Measurements from ENCODE around the gene CEBPA.
"Not testable (repeated sequence)": the region's sequence is repeated elsewhere in the genome, so short reads cannot be mapped to it uniquely, and the experiment has no call there.

Gene CEBPA

DNA sequence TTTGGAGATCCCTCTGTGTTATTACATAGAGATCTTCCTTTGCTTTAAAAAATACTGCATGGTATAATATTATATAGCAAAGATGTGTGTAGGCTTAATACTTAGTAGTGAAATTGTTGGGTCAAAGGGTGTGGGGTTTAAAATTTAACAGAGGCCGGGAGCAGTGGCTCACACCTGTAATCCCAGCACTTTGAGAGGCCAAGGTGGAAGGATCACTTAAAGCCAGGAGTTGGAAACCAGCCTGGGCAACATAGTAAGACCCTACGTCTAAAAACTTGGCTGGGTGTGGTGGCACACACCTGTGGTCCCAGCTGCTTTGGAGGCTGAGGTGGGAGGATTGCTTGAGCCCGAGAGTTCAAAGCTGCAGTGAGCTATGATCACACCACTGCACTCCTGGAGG lies 22.3 kb upstream of the CEBPA start:
- Histone ChIP-seq H3K4me1 (ENCODE audit: control insufficient read depth, insufficient read depth, low read length) (no peaks in the 10 kb centered on the region), H3K9me3 (ENCODE audit: control insufficient read depth in 2 of 2, low read length in 2 of 2) (peaks cover 0 to 12% of the 10 kb centered on the region in 2 donors), H3K27ac (ENCODE audit: low read length) (no peak overlapping the region), H3K9ac (ENCODE audit: low read length in 2 of 2) (no peak overlapping the region), H3K36me3 (ENCODE audit: control insufficient read depth in 2 of 2, insufficient read depth in 2 of 2, low read length in 2 of 2) (no peaks in the 10 kb centered on the region), H3K4me3 (ENCODE audit: low read length in 2 of 2) (no peak overlapping the region), H3K27me3 (ENCODE audit: control insufficient read depth in 1 of 2, insufficient read depth in 2 of 2, low read length in 2 of 2) (no peaks in the 10 kb centered on the region)

DNA sequence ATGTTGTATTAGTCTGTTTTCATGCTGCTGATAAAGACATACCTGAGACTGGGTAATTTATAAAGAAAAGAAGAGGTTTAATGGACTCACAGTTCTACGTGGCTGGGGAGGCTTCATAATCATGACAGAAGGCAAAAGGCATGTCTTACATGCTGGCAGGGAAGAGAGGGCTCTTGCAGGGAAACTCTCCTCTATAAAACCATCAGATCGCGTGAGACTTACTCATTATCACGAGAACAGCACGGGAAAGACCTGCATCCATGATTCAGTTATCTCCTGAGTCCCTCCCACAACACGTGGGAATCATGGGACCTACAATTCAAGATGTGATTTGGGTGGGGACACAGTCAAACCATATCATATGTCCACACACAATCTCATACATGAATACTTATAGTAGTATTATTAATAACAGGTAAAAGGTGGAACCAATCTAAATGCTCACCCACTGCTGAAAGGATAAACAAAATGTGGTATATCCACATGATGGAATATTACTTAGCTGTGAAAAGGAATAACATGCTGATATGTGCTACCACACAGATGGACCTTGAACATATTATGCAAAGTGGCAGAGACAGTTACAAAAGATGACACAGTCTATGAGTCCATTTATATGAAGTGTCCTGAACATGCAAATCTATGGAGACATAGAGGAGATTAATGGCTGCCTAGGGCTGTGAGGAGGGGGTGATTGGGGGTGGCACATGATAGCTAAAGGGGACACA lies 20.9 kb upstream of the CEBPA start:
- no peak overlapping the region for H3K27ac ChIP-seq (ENCODE audit: low read length)
- H3K9ac ChIP-seq (ENCODE audit: low read length in 2 of 2) = no peak overlapping the region
- no peaks in the 10 kb centered on the region for H3K36me3 ChIP-seq (ENCODE audit: control insufficient read depth in 2 of 2, insufficient read depth in 2 of 2, low read length in 2 of 2)
- no peaks in the 10 kb centered on the region for H3K4me1 ChIP-seq (ENCODE audit: control insufficient read depth, insufficient read depth, low read length)
- H3K4me3 ChIP-seq (ENCODE audit: low read length in 2 of 2) = no peak overlapping the region
- peaks cover 0 to 12% of the 10 kb centered on the region in 2 donors for H3K9me3 ChIP-seq (ENCODE audit: control insufficient read depth in 2 of 2, low read length in 2 of 2)
- no peaks in the 10 kb centered on the region for H3K27me3 ChIP-seq (ENCODE audit: control insufficient read depth in 1 of 2, insufficient read depth in 2 of 2, low read length in 2 of 2)

DNA sequence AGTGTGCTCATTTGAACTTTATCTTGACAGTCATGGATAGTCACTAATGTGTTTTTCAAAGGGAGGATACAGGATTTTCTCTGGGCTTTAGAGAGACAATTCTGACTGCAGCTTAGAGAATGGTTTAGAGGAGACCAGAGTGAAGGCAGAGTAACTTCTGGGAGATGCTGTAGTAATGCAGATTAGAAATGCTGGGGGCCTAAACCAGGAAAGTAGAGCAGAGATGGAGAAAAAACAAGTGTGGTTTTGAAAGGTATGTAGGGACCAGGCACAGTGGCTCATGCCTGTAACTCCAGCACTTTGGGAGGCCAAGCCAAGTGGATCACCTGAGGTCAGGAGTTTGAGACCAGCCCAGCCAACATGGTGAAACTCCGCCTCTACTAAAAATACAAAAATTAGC lies 18.3 kb upstream of the CEBPA start:
- Histone ChIP-seq H3K4me1 (ENCODE audit: control insufficient read depth, insufficient read depth, low read length) (no peaks in the 10 kb centered on the region), H3K27me3 (ENCODE audit: control insufficient read depth in 1 of 2, insufficient read depth in 2 of 2, low read length in 2 of 2) (no peaks in the 10 kb centered on the region)

DNA sequence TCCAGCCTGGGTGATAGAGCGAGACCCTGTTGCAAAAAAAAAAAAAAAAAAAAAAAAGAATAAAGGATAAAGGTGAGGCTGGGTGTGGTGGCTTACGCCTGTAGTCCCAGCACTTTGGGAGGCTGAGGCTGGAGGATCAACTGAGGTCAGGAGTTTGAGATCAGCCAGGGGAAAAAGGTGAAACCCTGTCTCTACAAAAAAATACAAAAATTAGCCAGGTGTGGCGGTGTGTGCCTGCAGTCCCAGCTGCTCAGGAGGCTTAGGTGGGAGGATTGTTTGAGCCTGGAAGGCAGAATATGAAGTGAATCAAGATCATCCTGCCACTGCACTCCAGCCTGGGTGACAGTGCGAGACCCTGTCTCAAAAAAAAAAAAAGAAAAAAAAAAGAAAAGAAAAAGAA lies 15.7 kb upstream of the CEBPA start:
- H3K36me3 ChIP-seq (ENCODE audit: control insufficient read depth in 2 of 2, insufficient read depth in 2 of 2, low read length in 2 of 2); H3K4me1 ChIP-seq (ENCODE audit: control insufficient read depth, insufficient read depth, low read length); H3K27me3 ChIP-seq (ENCODE audit: control insufficient read depth in 1 of 2, insufficient read depth in 2 of 2, low read length in 2 of 2); H3K4me3 ChIP-seq (ENCODE audit: low read length in 2 of 2); H3K27ac ChIP-seq (ENCODE audit: low read length); H3K9me3 ChIP-seq (ENCODE audit: control insufficient read depth in 2 of 2, low read length in 2 of 2); H3K9ac ChIP-seq (ENCODE audit: low read length in 2 of 2): not testable (repeated sequence)

More for the DNA sequence above, 18.3 kb upstream of the CEBPA start:
- no peak overlapping the region for H3K27ac ChIP-seq (ENCODE audit: low read length)
- H3K4me3 ChIP-seq (ENCODE audit: low read length in 2 of 2) = no peak overlapping the region
- H3K9ac ChIP-seq (ENCODE audit: low read length in 2 of 2) = no peak overlapping the region
- peaks cover 0 to 4% of the 10 kb centered on the region in 2 donors for H3K9me3 ChIP-seq (ENCODE audit: control insufficient read depth in 2 of 2, low read length in 2 of 2)
- no peaks in the 10 kb centered on the region for H3K36me3 ChIP-seq (ENCODE audit: control insufficient read depth in 2 of 2, insufficient read depth in 2 of 2, low read length in 2 of 2)

DNA sequence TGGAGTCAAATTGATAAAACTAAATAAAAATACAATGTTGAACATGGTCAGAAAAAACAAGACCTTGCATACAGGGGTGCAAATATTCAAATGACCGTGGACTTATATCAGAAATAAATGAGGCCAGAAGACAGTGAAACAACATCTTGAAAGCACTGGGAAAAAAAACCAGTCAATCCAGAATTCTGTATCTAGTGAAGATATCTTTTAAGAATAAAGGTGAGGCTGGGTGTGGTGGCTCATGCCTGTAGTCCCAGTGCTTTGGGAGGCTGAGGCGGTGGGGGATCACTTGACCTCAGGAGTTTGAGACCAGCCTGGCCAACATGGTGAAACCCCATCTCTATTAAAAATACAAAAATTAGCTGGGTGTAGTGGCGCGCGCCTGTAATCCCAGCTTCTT lies 15.2 kb upstream of the CEBPA start:
- Histone ChIP-seq H3K27me3 (ENCODE audit: control insufficient read depth in 1 of 2, insufficient read depth in 2 of 2, low read length in 2 of 2) (no peaks in the 10 kb centered on the region), H3K4me3 (ENCODE audit: low read length in 2 of 2) (no peak overlapping the region), H3K9me3 (ENCODE audit: control insufficient read depth in 2 of 2, low read length in 2 of 2) (peaks cover 0 to 4% of the 10 kb centered on the region in 2 donors), H3K27ac (ENCODE audit: low read length) (no peak overlapping the region), H3K9ac (ENCODE audit: low read length in 2 of 2) (no peak overlapping the region), H3K4me1 (ENCODE audit: control insufficient read depth, insufficient read depth, low read length) (no peaks in the 10 kb centered on the region), H3K36me3 (ENCODE audit: control insufficient read depth in 2 of 2, insufficient read depth in 2 of 2, low read length in 2 of 2) (no peaks in the 10 kb centered on the region)

DNA sequence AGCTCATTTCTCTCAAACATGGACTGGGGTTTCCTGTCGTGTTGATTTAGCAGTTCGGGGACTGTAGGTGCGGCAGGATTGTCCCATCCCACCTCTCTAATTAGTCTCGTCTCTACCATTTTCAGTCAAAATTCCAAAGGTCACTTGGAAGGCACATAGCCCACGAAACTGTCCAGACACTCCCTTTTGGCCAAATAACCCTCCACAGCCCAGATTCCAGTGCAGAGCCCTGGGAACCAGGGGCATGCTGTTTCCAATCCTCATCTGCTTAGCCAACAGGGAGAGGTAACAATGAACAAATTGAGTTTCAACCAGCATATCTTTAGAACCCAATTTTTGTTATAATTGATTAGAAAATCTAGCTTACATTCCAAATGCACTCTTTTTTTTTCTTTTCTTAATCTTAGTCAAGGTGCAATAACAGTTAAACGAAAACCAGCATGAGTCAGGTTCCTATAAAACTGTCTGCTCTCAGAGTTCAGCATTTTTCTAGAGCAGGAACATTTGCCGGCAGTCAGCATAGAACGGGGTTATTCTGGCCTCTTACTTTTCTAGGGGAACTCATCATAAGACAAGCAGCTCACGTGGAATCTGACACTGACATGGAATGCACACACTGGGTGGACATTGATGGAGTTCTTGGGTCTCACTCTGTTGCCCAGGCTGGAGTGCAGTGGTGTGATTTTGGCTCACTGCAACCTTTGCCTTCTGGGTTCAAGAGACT lies 14.4 kb upstream of the CEBPA start:
- H3K27ac ChIP-seq (ENCODE audit: low read length) = no peak overlapping the region
- H3K9me3 ChIP-seq (ENCODE audit: control insufficient read depth in 2 of 2, low read length in 2 of 2) = peaks cover 0 to 4% of the 10 kb centered on the region in 2 donors
- no peaks in the 10 kb centered on the region for H3K36me3 ChIP-seq (ENCODE audit: control insufficient read depth in 2 of 2, insufficient read depth in 2 of 2, low read length in 2 of 2)
- no peaks in the 10 kb centered on the region for H3K27me3 ChIP-seq (ENCODE audit: control insufficient read depth in 1 of 2, insufficient read depth in 2 of 2, low read length in 2 of 2)
- H3K4me1 ChIP-seq (ENCODE audit: control insufficient read depth, insufficient read depth, low read length) = no peaks in the 10 kb centered on the region
- H3K4me3 ChIP-seq (ENCODE audit: low read length in 2 of 2) = no peak overlapping the region
- H3K9ac ChIP-seq (ENCODE audit: low read length in 2 of 2) = no peak overlapping the region

DNA sequence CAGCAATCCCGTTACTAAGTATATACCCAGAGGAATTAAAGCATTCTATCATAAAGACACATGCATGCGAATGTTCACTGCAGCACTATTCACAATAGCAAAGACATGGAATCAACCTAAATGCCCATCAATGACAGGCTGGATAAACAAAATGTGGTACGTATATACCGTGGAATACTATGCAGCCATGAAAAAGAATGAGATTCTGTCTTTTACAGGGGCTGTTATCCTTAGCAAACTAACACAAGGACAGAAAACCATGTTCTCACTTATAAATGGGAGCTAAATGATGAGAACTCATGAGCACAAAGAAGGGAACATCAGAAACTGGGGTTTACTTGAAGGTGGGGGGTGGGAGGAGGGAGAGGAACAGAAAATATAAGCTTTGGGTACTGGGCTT lies 10.5 kb upstream of the CEBPA start:
- H3K4me1 ChIP-seq (ENCODE audit: control insufficient read depth, insufficient read depth, low read length); H3K9ac ChIP-seq (ENCODE audit: low read length in 2 of 2); H3K36me3 ChIP-seq (ENCODE audit: control insufficient read depth in 2 of 2, insufficient read depth in 2 of 2, low read length in 2 of 2); H3K27me3 ChIP-seq (ENCODE audit: control insufficient read depth in 1 of 2, insufficient read depth in 2 of 2, low read length in 2 of 2); H3K4me3 ChIP-seq (ENCODE audit: low read length in 2 of 2); H3K9me3 ChIP-seq (ENCODE audit: control insufficient read depth in 2 of 2, low read length in 2 of 2); H3K27ac ChIP-seq (ENCODE audit: low read length): not testable (repeated sequence)

DNA sequence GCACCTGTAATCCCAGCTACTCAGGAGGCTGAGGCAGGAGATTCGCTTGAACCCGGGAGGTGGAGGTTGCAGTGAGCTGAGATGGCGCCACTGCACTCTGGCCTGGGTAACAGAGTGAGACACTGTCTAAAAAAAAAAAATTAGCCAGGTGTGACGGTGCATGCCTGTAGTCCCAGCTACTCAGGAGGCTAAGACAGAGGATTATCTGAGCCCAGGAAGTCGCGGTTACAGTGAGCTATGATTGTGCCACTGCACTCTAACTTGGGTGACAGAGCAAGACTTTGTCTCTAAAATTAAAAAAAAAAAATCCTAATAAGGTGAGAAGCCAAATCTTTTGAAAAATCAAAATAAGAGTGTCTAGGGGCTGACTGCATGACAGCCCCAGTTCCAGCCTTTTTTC lies 9.7 kb upstream of the CEBPA start:
- no peaks in the 10 kb centered on the region for H3K9me3 ChIP-seq (ENCODE audit: control insufficient read depth in 2 of 2, low read length in 2 of 2)
- no peak overlapping the region for H3K9ac ChIP-seq (ENCODE audit: low read length in 2 of 2)
- no peak overlapping the region for H3K4me3 ChIP-seq (ENCODE audit: low read length in 2 of 2)
- peaks cover 0 to 2% of the 10 kb centered on the region in 2 donors for H3K27me3 ChIP-seq (ENCODE audit: control insufficient read depth in 1 of 2, insufficient read depth in 2 of 2, low read length in 2 of 2)
- no peaks in the 10 kb centered on the region for H3K4me1 ChIP-seq (ENCODE audit: control insufficient read depth, insufficient read depth, low read length)
- no peaks in the 10 kb centered on the region for H3K36me3 ChIP-seq (ENCODE audit: control insufficient read depth in 2 of 2, insufficient read depth in 2 of 2, low read length in 2 of 2)
- H3K27ac ChIP-seq (ENCODE audit: low read length) = no peak overlapping the region

DNA sequence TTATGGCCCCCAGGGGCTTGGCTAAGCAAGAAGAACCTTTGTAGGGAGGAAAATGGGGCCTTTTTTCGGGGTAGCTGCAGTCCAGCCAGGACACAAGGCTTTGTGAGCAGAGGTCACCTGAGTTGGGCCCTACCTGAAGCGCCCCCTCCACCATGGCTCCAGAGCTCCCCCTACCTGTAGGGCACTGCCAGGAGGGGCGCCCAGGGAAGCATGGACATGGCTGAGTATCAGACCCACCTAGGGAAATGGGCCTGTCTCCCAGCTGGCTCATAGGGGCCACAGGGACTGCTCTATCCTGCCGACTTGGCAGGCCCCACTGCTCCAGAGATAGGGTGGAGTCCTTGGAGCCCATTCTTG lies 9.0 kb upstream of the CEBPA start:
- Histone ChIP-seq H3K9ac (ENCODE audit: low read length in 2 of 2) (no peak overlapping the region), H3K4me1 (ENCODE audit: control insufficient read depth, insufficient read depth, low read length) (no peaks in the 10 kb centered on the region), H3K27ac (ENCODE audit: low read length) (no peak overlapping the region), H3K9me3 (ENCODE audit: control insufficient read depth in 2 of 2, low read length in 2 of 2) (no peaks in the 10 kb centered on the region), H3K4me3 (ENCODE audit: low read length in 2 of 2) (no peak overlapping the region), H3K36me3 (ENCODE audit: control insufficient read depth in 2 of 2, insufficient read depth in 2 of 2, low read length in 2 of 2) (no peaks in the 10 kb centered on the region), H3K27me3 (ENCODE audit: control insufficient read depth in 1 of 2, insufficient read depth in 2 of 2, low read length in 2 of 2) (peaks cover 0 to 2% of the 10 kb centered on the region in 2 donors)

DNA sequence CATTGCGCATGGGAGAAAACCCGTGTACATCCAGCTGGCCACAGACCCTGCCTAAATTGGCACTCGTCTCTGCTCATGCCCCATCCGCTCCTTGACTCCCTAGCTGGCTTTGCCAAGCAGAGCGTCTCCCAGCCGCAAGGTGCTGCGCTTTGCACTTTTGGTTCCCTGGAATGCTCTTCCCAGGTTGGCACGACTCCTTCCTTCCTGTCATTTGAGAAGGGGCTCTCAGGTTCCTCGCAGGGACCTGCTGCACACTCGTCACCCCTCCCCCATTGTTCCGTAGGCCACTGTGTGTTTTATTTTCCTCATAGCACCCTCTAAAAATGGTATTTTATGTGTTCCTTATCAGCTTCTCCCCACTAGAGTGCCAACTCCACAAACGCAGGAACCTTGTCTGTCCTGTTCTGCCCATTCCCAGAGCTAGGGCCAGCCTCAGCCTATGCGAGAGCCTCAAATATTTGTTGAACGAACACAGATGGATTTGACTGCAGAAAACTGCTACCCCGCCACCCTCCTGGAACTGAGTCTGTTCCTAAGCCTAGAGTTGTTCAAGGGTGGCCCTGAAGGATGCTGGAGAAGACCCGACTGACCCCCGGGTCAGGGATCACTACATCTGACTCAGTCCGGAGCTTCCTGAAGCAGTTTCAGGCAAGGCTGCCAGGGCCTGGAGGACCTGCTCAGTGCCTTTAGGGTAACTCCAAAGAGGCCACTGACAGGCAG lies 8.4 kb upstream of the CEBPA start:
- Histone ChIP-seq H3K9me3 (ENCODE audit: control insufficient read depth in 2 of 2, low read length in 2 of 2) (no peaks in the 10 kb centered on the region), H3K4me1 (ENCODE audit: control insufficient read depth, insufficient read depth, low read length) (peaks cover 1% of the 10 kb centered on the region), H3K36me3 (ENCODE audit: control insufficient read depth in 2 of 2, insufficient read depth in 2 of 2, low read length in 2 of 2) (no peaks in the 10 kb centered on the region), H3K9ac (ENCODE audit: low read length in 2 of 2) (no peak overlapping the region), H3K27me3 (ENCODE audit: control insufficient read depth in 1 of 2, insufficient read depth in 2 of 2, low read length in 2 of 2) (peaks cover 0 to 2% of the 10 kb centered on the region in 2 donors), H3K27ac (ENCODE audit: low read length) (no peak overlapping the region), H3K4me3 (ENCODE audit: low read length in 2 of 2) (no peak overlapping the region)

DNA sequence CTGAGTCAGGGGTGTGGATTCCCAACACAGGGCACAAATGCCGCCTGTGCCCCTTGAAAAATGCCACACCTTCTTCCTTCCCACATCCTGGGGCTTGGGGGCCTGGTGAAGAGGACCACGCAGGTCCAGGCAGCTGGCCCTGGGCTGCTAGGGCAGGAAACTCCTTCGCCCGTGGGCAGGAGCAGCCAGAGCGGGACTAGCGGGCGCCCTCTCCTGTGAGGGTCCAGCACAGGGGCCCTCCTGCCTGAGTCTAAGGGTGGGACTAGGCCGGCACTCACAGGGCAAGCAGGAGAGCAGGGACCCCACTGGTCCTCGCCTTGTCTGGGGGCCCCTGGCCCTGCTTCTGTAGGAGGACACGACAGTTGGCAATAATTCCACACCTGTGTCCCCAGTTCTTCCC lies 7.5 kb upstream of the CEBPA start:
- Histone ChIP-seq H3K4me1 (ENCODE audit: control insufficient read depth, insufficient read depth, low read length) (peaks cover 2% of the 10 kb centered on the region), H3K4me3 (ENCODE audit: low read length in 2 of 2) (no peak overlapping the region), H3K27ac (ENCODE audit: low read length) (no peak overlapping the region), H3K9ac (ENCODE audit: low read length in 2 of 2) (no peak overlapping the region), H3K36me3 (ENCODE audit: control insufficient read depth in 2 of 2, insufficient read depth in 2 of 2, low read length in 2 of 2) (no peaks in the 10 kb centered on the region), H3K27me3 (ENCODE audit: control insufficient read depth in 1 of 2, insufficient read depth in 2 of 2, low read length in 2 of 2) (peaks cover 0 to 2% of the 10 kb centered on the region in 2 donors), H3K9me3 (ENCODE audit: control insufficient read depth in 2 of 2, low read length in 2 of 2) (no peaks in the 10 kb centered on the region)
